HepG2 (cell line): ENCODE results near the gene ABCC2. TPM values are rescaled to one million over a fixed set of nuclear protein-coding genes. Genes with fewer than 3 reads are reported as not detected.

Experiments
- ADNP ChIP-seq: sonication (generic); formaldehyde crosslinking; IDR thresholded peaks from 2 replicates; pipeline ENCODE4 v1.4.0; 2020; ENCODE audit warnings: missing genetic modification reagents
- AHR ChIP-seq: IDR thresholded peaks from 2 replicates; pipeline ENCODE4 v1.6.1; 2018; ENCODE audit warnings: missing genetic modification reagents, missing compliant biosample characterization
- ATF7 ChIP-seq, 2 experiments: fragments of 450-650 bp in 1 of 2; sonication (generic) in 1 of 2; formaldehyde crosslinking in 1 of 2; IDR thresholded peaks; 2 replicates each; pipeline versions ENCODE4 v1.4.0 to v1.6.1; 2016 to 2020; ENCODE audit warnings: antibody characterized with exemption in 1 of 2, mild to moderate bottlenecking in 1 of 2, missing genetic modification reagents in 1 of 2
- CEBPB ChIP-seq: IDR thresholded peaks from 2 replicates; pipeline ENCODE4 v1.6.1; 2011; ENCODE audit warnings: low read depth, low read length, improper control_type of control experiment, borderline replicate concordance
- ELF4 ChIP-seq: sonication (generic); formaldehyde crosslinking; IDR thresholded peaks from 2 replicates; pipeline ENCODE4 v1.5.0; 2020; ENCODE audit warnings: missing genetic modification reagents, mild to moderate bottlenecking, moderate library complexity, borderline replicate concordance
- ESRRA ChIP-seq: sonication (generic); formaldehyde crosslinking; IDR thresholded peaks from 2 replicates; pipeline ENCODE4 v1.5.1; 2020; ENCODE audit warnings: mild to moderate bottlenecking, low read depth, missing genetic modification reagents
- HOXA9 ChIP-seq: sonication (generic); formaldehyde crosslinking; IDR thresholded peaks from 2 replicates; pipeline ENCODE4 v1.8.1; 2022; ENCODE audit warnings: missing genetic modification reagents, mild to moderate bottlenecking, moderate library complexity, borderline replicate concordance
- JUNB ChIP-seq: sonication (generic); formaldehyde crosslinking; IDR thresholded peaks from 2 replicates; pipeline ENCODE4 v1.8.0; 2022; ENCODE audit warnings: missing genetic modification reagents, mild to moderate bottlenecking, borderline replicate concordance
- KLF6 ChIP-seq: IDR thresholded peaks from 2 replicates; pipeline ENCODE4 v1.8.0; 2016; ENCODE audit warnings: missing biosample characterization, missing genetic modification reagents
- NFATC3 ChIP-seq: sonication (generic); formaldehyde crosslinking; IDR thresholded peaks from 2 replicates; pipeline ENCODE4 v1.5.1; 2020; ENCODE audit warnings: mild to moderate bottlenecking, missing genetic modification reagents
- NFIC ChIP-seq: IDR thresholded peaks from 2 replicates; pipeline ENCODE4 v1.6.1; 2012; ENCODE audit warnings: mild to moderate bottlenecking, low read length, inconsistent platforms
- PAX8 ChIP-seq: sonication (generic); formaldehyde crosslinking; IDR thresholded peaks from 2 replicates; pipeline ENCODE4 v1.8.0; 2022; ENCODE audit warnings: mild to moderate bottlenecking, missing genetic modification reagents, borderline replicate concordance
- PLRG1 ChIP-seq: fragments of 450-650 bp; conservative IDR thresholded peaks from 2 replicates; pipeline ENCODE4 v1.6.1; 2016
- PRMT3 ChIP-seq: sonication (generic); formaldehyde crosslinking; IDR thresholded peaks from 2 replicates; pipeline ENCODE4 v1.8.1; 2022; ENCODE audit warnings: low read depth, mild to moderate bottlenecking, moderate library complexity, missing genetic modification reagents, borderline replicate concordance
- SCMH1 ChIP-seq: sonication (generic); formaldehyde crosslinking; IDR thresholded peaks from 2 replicates; pipeline ENCODE4 v1.9.0; 2021; ENCODE audit warnings: missing genetic modification reagents, mild to moderate bottlenecking, borderline replicate concordance
- SMYD3 ChIP-seq: sonication (generic); formaldehyde crosslinking; IDR thresholded peaks from 2 replicates; pipeline ENCODE4 v1.8.1; 2023; ENCODE audit warnings: mild to moderate bottlenecking, missing genetic modification reagents
- SRSF4 ChIP-seq: fragments of 200-400 bp; formaldehyde crosslinking; IDR thresholded peaks from one replicate; pipeline ENCODE4 v1.6.1; 2018; ENCODE audit warnings: mild to moderate bottlenecking, low read depth, low read length, moderate library complexity; ENCODE audit not compliant: poor library complexity, severe bottlenecking
- ZKSCAN5 ChIP-seq: sonication (generic); formaldehyde crosslinking; IDR thresholded peaks from 2 replicates; pipeline ENCODE4 v1.5.1; 2020; ENCODE audit warnings: mild to moderate bottlenecking, missing genetic modification reagents
- ZNF12 ChIP-seq: sonication (generic); formaldehyde crosslinking; IDR thresholded peaks from 2 replicates; pipeline ENCODE4 v1.5.0; 2020; ENCODE audit warnings: missing genetic modification reagents
- ZNF121 ChIP-seq: sonication (generic); formaldehyde crosslinking; IDR thresholded peaks from 2 replicates; pipeline ENCODE4 v1.5.0; 2020; ENCODE audit warnings: mild to moderate bottlenecking, missing genetic modification reagents
- ZNF446 ChIP-seq: sonication (generic); formaldehyde crosslinking; IDR thresholded peaks from 2 replicates; pipeline ENCODE4 v1.5.0; 2020; ENCODE audit warnings: mild to moderate bottlenecking, missing genetic modification reagents
- ZNF607 ChIP-seq: sonication (generic); formaldehyde crosslinking; IDR thresholded peaks from 2 replicates; pipeline ENCODE4 v1.5.1; 2020; ENCODE audit warnings: missing genetic modification reagents, mild to moderate bottlenecking, borderline replicate concordance
- ZNF737 ChIP-seq: sonication (generic); formaldehyde crosslinking; IDR thresholded peaks from 2 replicates; pipeline ENCODE4 v1.5.0; 2020; ENCODE audit warnings: missing genetic modification reagents, mild to moderate bottlenecking, borderline replicate concordance
- ZNF777 ChIP-seq: sonication (generic); formaldehyde crosslinking; IDR thresholded peaks from 2 replicates; pipeline ENCODE4 v1.4.0; 2020; ENCODE audit warnings: missing genetic modification reagents
- polyA plus RNA-seq, 8 experiments: library from polyadenylated mRNA; depleted of rRNA in 3 of 8; stranded (reverse) in 7 of 8; unstranded in 1 of 8; fragments of >200 nt; fragmentation: Illumina TruSeq in 4 of 8; extraction: Trizol in 4 of 8; gene quantifications; 2 replicates each; pipeline versions ENCODE4 v1.2.1 to v1.2.3, GENCODE V29; 2011 to 2016; ENCODE audit warnings: low read depth in 4 of 8, missing spikeins in 1 of 8, mixed read lengths in 1 of 8; ENCODE audit not compliant: insufficient read depth in 1 of 8
- total RNA-seq, 5 experiments: library from RNA; depleted of rRNA; stranded (reverse); fragments of >200 nt; fragmentation: Illumina TruSeq; extraction: Trizol; gene quantifications; 2 replicates each; pipeline ENCODE4 v1.2.3, GENCODE V29; 2016; ENCODE audit warnings: low read depth in 1 of 5
- TF ChIP-seq, protein P1 (sequence below): sonication (generic); formaldehyde crosslinking; conservative IDR thresholded peaks from 2 replicates; pipeline ENCODE4 v1.4.0; 2020; ENCODE audit warnings: mild to moderate bottlenecking, missing genetic modification reagents, moderate library complexity
- TF ChIP-seq, protein P2 (sequence below): sonication (generic); formaldehyde crosslinking; IDR thresholded peaks from 2 replicates; pipeline ENCODE4 v1.5.0; 2020; ENCODE audit warnings: mild to moderate bottlenecking, missing genetic modification reagents, moderate library complexity

Gene ABCC2
- total and polyA plus RNA-seq, 2 of the 13 experiments (the other 11 are each of a cell fraction or from before 2014, with no cell fraction given): 181 to 497 TPM

DNA sequence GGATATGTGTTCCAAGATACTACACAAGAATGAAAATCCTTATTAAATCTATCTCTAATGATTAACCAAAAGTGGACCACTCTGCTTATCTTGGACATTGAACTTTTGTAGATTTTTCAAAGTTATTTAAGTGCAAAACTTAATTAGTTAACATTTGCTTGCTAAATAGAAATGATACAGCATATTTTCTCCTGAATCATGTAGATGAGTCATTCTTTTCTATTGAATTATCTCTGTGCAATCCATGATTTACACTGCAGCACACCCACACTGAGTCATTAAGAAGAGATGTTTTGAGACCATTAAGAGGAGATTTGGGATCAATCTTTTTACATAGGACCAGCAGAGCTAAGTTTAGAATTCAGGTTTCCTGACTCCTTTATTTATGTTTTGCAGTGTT is 6.6 kb upstream of the ABCC2 start (continued):
- TF ChIP-seq, protein P1, sequence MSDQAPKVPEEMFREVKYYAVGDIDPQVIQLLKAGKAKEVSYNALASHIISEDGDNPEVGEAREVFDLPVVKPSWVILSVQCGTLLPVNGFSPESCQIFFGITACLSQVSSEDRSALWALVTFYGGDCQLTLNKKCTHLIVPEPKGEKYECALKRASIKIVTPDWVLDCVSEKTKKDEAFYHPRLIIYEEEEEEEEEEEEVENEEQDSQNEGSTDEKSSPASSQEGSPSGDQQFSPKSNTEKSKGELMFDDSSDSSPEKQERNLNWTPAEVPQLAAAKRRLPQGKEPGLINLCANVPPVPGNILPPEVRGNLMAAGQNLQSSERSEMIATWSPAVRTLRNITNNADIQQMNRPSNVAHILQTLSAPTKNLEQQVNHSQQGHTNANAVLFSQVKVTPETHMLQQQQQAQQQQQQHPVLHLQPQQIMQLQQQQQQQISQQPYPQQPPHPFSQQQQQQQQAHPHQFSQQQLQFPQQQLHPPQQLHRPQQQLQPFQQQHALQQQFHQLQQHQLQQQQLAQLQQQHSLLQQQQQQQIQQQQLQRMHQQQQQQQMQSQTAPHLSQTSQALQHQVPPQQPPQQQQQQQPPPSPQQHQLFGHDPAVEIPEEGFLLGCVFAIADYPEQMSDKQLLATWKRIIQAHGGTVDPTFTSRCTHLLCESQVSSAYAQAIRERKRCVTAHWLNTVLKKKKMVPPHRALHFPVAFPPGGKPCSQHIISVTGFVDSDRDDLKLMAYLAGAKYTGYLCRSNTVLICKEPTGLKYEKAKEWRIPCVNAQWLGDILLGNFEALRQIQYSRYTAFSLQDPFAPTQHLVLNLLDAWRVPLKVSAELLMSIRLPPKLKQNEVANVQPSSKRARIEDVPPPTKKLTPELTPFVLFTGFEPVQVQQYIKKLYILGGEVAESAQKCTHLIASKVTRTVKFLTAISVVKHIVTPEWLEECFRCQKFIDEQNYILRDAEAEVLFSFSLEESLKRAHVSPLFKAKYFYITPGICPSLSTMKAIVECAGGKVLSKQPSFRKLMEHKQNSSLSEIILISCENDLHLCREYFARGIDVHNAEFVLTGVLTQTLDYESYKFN: no peak; the same call in none of the 2 replicates
- TF ChIP-seq SMYD3 (no peak), ATF7 (IDR thresholded peaks at IDR 0.05) (peak; percentile 3; the same call in 1 of the 2 replicates), ATF7 (CRISPR knock-in tag; IDR thresholded peaks at IDR 0.05) (no peak), PLRG1 (no peak), SRSF4 (no peak), ZNF737 (no peak), SCMH1 (CRISPR knock-in tag) (no peak), ZNF607 (CRISPR knock-in tag) (no peak), CEBPB (peak; percentile 23; the same call in 1 of the 2 replicates), PRMT3 (CRISPR knock-in tag) (no peak), ELF4 (CRISPR knock-in tag) (no peak), ADNP (no peak), HOXA9 (CRISPR knock-in tag) (no peak), KLF6 (CRISPR knock-in tag) (no peak), ESRRA (no peak), AHR (no peak), ZKSCAN5 (CRISPR knock-in tag) (no peak), ZNF121 (CRISPR knock-in tag) (no peak), NFATC3 (CRISPR knock-in tag) (no peak), PAX8 (CRISPR knock-in tag) (no peak), ZNF777 (CRISPR knock-in tag) (no peak), ZNF446 (no peak), ZNF12 (CRISPR knock-in tag) (no peak), NFIC (no peak; the same call in 1 of the 2 replicates), JUNB (CRISPR knock-in tag) (peak; percentile 67; the same call in 1 of the 2 replicates)
- TF ChIP-seq, protein P2, sequence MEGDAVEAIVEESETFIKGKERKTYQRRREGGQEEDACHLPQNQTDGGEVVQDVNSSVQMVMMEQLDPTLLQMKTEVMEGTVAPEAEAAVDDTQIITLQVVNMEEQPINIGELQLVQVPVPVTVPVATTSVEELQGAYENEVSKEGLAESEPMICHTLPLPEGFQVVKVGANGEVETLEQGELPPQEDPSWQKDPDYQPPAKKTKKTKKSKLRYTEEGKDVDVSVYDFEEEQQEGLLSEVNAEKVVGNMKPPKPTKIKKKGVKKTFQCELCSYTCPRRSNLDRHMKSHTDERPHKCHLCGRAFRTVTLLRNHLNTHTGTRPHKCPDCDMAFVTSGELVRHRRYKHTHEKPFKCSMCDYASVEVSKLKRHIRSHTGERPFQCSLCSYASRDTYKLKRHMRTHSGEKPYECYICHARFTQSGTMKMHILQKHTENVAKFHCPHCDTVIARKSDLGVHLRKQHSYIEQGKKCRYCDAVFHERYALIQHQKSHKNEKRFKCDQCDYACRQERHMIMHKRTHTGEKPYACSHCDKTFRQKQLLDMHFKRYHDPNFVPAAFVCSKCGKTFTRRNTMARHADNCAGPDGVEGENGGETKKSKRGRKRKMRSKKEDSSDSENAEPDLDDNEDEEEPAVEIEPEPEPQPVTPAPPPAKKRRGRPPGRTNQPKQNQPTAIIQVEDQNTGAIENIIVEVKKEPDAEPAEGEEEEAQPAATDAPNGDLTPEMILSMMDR (CRISPR knock-in tag): no peak
